ENCODE data around the gene PLXDC2.
"Not testable (repeated sequence)": the region's sequence is repeated elsewhere in the genome, so short reads cannot be mapped to it uniquely, and the experiment has no call there.

Gene PLXDC2

GRCh38 chr10:19816411-19817230 lies at the start of gene PLXDC2:
Gene PLXDC2, plus strand, starts transcription at chr10:19816432.
- DNase-seq, result no peak

- DNase-seq, result no peak
These were observed 48.4 kb upstream of the PLXDC2 start for GRCh38 chr10:19767876-19768275.

- DNase-seq, result not testable (repeated sequence)
These were observed 46.4 kb upstream of the PLXDC2 start for GRCh38 chr10:19769826-19770225.

- no peak for DNase-seq
These were observed 43.3 kb upstream of the PLXDC2 start for GRCh38 chr10:19772972-19773371.

- DNase-seq, result no peak
These were observed 40.9 kb upstream of the PLXDC2 start for GRCh38 chr10:19775296-19775695.

- DNase-seq, result no peak
These were observed 38.4 kb upstream of the PLXDC2 start for GRCh38 chr10:19777806-19778205.

GRCh38 chr10:19778996-19779395 lies 37.2 kb upstream of the PLXDC2 start:
- no peak for DNase-seq

GRCh38 chr10:19782430-19783089 lies 33.7 kb upstream of the PLXDC2 start:
- DNase-seq, result no peak

GRCh38 chr10:19783721-19784120 lies 32.5 kb upstream of the PLXDC2 start:
- no peak for DNase-seq

- no peak for DNase-seq
These were observed 30.9 kb upstream of the PLXDC2 start for GRCh38 chr10:19785366-19785765.

GRCh38 chr10:19788075-19788686 lies 28.1 kb upstream of the PLXDC2 start:
- DNase-seq, result no peak

GRCh38 chr10:19788902-19789301 lies 27.3 kb upstream of the PLXDC2 start:
- DNase-seq, result no peak

- no peak for DNase-seq
These were observed 26.6 kb upstream of the PLXDC2 start for GRCh38 chr10:19789607-19790006.

- no peak for DNase-seq
These were observed 25.2 kb upstream of the PLXDC2 start for GRCh38 chr10:19791032-19791431.

GRCh38 chr10:19795684-19796083 lies 20.5 kb upstream of the PLXDC2 start:
- no peak for DNase-seq

- no peak for DNase-seq
These were observed 16.1 kb upstream of the PLXDC2 start for GRCh38 chr10:19800161-19800560.

- no peak for DNase-seq
These were observed 14.9 kb upstream of the PLXDC2 start for GRCh38 chr10:19801369-19801768.

- DNase-seq, result no peak
These were observed 12.6 kb upstream of the PLXDC2 start for GRCh38 chr10:19803676-19804075.

- no peak for DNase-seq
These were observed 6.8 kb upstream of the PLXDC2 start for GRCh38 chr10:19809481-19809880.

GRCh38 chr10:19811540-19811939 lies 4.7 kb upstream of the PLXDC2 start:
- no peak for DNase-seq

GRCh38 chr10:19812976-19813375 lies 3.3 kb upstream of the PLXDC2 start:
- DNase-seq, result no peak

- no peak for DNase-seq
These were observed 1.0 kb upstream of the PLXDC2 start for GRCh38 chr10:19815036-19815730.

- DNase-seq, result no peak
These were observed 361 bp upstream of the PLXDC2 start for GRCh38 chr10:19815731-19816410.

Measured in GF-D8 (cell line).